GM15510 (cell line): ENCODE measurements around the gene PMEPA1.

Experiments
- POLR2A ChIP-seq: IDR thresholded peaks from 3 replicates; pipeline ENCODE4 v1.6.1; 2011; ENCODE audit warnings: borderline replicate concordance; ENCODE audit not compliant: insufficient read length; ENCODE audit errors: extremely low read depth

Gene PMEPA1

DNA sequence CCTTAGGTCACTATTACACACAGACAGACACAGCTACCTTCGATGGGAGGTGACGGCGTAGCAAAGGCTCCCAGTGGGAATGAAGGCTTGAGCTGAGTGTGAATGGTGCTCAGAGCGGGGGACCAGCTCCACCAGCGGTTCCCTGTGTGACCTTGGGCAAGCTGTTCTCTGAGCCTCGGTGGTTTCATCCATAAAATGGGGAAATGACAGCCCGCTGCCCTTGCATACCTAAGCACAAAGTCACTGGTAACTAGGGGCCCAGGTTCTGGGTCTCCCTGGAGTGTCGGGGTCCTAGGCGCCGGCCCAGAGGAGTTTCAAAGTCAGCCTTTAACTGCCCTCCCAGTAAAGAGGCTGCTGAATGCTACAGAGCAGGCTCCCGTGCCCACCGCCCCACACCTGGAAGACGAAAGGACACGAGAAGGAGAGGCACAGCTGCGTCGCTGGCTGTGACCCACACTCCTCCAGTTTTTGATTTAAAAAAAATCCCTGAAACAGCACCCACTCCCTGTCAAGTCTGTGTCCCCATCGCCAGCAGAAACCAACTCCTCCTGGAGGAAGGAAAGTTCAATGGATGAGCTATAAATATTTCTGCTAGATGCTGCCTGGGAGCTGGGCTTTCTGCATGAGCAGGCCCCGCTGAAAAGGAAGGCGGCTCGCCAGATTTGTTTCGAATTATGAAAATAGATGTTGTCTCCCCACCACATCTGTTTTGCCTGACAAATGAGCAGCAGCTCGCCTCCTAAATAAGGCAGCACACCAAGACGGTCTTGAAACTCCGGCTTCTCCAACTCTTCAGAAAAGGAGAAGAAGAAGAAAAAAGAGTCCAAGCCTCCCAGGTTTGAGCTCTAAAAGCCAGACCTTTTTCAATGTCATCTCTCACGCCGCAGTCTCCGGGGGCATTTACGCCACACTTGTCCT is 27.4 kb downstream of the PMEPA1 start:
- TF ChIP-seq POLR2A, result peak; percentile 32

DNA sequence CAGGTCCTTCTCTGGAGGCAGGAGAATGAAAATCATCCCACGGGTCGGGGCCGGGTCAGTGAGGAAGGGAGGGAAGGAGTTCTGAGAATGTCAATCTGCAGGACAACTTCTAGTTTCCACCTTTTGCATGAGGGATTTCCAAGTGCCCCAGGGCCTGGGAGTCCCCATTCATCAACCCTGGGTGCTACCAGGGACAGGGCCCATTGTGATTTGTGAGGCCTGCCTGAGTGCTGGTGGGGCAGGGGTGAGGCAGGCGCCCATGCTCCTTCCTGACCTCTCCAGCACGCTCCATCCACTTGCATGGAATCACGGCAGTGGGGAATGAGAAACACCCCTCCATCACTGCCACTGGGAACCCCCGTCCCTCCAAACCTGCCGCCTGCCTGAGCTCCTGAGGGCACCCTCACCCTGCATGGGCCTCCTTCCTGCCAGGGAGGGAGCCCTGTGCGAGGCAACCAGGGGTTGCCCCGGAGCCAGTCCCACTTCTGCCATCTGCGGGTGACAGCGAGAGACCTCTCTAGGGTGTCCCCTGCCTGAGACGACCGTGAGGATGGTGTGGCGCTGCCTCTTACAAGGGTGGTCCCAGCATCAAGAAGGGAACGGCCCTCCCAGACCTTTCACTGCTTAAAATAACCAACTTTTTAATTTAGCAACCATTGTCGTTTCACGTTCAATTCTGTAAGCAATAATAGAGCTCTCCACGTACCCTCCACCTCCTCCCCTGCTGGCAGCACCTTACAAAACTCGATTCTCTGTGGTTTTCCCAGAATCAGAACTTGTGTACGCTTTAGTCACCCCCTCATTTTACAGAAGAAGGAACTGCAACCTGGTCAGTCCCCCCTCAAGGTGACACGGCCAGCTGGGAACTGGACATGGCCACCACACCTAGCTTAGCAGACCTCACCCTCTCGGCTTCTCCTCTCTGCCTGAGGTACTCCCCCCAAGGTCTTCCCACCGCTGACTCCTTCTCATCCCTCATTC is 28.6 kb downstream of the PMEPA1 start:
- no peak for TF ChIP-seq POLR2A

- no peak for TF ChIP-seq POLR2A
Observed at GRCh38 chr20:57680131-57680716, 29.6 kb downstream of the PMEPA1 start.

GRCh38 chr20:57679113-57679512 is 30.7 kb downstream of the PMEPA1 start:
- no peak for TF ChIP-seq POLR2A

DNA sequence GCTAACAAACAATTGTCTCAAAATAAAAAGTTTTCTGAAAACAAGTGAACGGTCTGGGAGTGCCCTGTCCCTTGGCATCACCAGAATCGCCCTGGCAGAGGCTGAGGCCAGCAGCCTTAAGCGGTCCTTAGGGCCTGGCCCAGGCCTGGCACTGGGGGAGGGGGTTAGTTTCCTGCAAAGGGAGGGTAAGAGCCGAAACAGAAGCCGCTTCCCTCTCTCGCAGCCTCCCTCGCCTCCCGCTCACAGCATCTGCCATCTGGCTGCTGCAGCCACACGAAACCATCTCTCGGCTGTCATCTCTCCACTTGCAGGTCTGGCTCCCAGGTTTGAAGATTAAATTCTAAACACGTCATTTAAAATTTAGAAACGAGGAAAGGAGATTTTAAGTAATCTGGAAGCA is 31.5 kb downstream of the PMEPA1 start:
- no peak for TF ChIP-seq POLR2A

DNA sequence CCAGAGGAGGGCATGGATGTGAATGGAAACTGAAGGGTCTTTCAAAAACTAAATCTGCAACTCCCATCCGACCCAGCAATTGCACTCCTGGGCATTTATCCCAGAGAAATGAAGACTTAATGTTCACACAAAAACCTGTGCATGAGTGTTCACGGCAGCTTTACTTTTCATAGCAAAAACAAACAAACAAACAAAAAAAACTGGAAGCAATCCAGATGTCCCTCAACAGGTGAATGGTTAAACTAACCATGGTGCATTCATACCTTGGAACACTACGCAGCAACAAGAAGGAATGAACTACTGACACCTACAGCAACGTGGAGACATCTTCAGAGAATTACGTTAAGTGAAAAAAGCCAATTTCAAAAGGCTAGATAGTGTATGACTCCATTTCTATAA is 32.2 kb downstream of the PMEPA1 start:
- TF ChIP-seq POLR2A, result no peak

GRCh38 chr20:57676589-57677583 is 32.9 kb downstream of the PMEPA1 start:
- no peak for TF ChIP-seq POLR2A

- TF ChIP-seq POLR2A, result no peak
Observed at GRCh38 chr20:57675773-57676172, 34.0 kb downstream of the PMEPA1 start.

DNA sequence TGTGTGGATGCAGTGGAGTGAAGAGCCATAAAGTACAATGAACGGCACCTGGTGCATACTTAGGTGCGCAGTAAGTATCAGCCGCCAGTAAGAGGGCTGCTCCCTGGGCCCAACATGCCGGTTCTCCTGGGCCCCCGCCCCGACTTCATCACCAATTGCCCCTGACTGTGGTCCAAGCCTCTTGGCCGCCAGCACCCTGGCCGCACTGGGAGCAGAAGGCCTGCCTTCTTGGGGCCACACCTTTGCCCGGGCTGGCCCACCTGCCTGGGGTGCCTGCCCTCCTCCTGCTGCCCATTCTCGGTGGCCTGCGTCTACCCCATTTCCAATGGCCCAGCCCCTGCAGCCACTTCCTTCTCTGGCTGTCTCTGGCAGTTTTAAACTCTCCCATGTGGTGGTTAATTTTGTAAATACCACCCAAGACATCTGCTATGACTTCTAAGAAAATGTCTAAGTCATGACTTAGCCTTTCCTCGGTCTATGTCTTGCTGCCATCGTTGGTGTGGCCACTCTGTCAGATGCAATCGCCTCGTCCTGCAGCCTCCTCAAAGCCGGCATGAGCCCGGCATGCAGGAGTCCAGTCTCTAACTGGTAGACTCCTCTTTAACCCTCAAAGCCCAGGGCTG is 36.8 kb downstream of the PMEPA1 start:
- no peak for TF ChIP-seq POLR2A

DNA sequence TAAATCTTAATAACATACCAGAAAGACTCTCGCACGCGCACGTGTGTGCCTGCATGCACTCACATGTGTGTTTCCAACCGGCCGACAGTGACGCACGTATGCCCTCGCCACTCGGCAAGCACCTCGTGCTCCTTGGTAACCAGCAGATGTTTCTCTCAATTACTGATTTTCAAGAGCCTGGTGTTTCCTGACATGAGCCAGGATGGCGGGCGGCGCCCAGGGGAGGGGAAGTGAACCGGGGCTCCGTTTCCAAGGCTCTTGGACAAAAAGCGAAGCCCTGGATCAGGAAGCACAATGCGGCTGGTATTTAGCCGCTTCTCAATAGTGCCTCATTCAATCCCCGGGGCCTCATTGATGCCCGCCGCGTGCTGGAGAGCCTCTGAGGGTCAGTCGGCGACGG is 37.7 kb downstream of the PMEPA1 start:
- TF ChIP-seq POLR2A, result no peak

DNA sequence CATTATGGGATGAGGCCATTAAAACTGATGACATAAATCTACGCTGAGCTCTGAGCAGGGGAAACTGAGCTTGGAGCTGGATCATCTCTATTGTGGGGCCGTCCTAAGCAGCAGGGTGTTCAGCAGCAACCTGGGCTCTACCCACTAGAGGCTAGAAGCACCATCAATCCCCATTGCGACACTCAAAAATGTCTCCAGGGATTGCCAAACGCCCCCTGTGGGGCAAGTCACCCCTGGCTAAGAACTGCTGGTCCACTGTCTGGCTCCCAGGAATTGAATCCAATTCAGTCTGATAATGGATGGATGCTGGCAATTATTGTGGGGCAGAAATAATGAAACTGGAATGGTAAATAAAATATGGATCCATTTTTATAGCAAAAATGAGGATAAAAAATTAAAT is 38.2 kb downstream of the PMEPA1 start:
- TF ChIP-seq POLR2A, result no peak

DNA sequence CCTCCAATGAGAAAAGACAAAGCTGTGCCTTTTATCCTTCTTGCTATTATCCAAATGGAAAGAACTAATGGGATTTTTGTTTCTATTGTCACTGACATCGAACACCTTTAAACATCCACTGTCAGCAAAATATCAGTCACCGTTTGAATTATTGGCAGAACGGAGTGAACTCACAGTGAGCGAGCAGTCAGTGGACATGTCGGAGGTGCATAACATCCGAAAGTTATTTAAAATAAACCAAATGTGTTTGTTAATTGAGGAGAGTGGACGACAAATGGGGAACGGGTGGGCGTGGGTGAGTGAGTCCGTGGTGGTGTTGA is 38.8 kb downstream of the PMEPA1 start:
- TF ChIP-seq POLR2A, result no peak

GRCh38 chr20:57670288-57671071 is 39.3 kb downstream of the PMEPA1 start:
- no peak for TF ChIP-seq POLR2A

GRCh38 chr20:57669632-57670031 is 40.2 kb downstream of the PMEPA1 start:
- no peak for TF ChIP-seq POLR2A
